T-helper 1 cell (primary cell): ENCODE data around the gene UBN1.
"Not testable (repeated sequence)": the region's sequence is repeated elsewhere in the genome, so short reads cannot be mapped to it uniquely, and the experiment has no call there.

Experiments
- DNase-seq, 5 donors: peaks; one replicate each; pipeline ENCODE4 v3.0.0-alpha.2; 2012 to 2020

UBN1 gene

DNA sequence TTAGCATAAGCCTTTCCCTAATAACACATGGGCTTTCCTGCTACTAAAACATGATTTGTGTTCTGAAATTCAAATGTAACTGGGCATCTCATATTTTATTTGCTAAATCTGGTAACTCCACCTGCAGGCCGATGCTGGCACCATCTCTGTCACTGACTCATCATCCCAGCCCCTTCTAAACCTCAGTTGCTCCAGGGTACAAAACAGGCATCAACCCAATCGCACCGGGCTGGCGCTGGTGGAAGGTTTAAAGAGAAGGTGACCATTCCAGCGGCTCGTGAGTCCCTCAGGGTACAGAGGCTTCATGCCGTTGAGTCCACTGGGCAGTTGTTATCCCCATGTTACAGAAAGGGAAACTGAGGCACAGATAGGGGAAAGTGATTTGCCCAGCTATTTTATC lies 62.5 kb downstream of the UBN1 start:
- no peak for DNase-seq

DNA sequence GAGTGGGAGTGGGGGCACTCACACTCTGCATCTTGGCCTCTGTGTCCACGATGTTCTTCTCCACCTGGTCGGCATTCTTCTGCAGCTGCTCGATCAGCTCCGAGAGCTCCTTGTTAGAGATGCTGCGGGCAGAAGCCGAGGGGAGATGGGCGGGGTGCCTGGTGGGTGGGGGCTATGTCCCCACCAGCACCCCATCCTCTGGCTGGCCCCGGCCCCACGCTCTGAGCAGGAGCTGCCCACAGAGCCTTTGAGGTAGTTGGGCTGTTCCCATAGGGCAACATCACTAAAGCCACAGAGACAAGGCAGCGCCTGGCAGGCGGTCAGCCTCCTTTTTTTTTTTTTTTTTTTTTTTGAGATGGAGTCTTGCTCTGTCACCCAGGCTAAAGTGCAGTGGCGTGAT lies 63.5 kb downstream of the UBN1 start:
- no peak for DNase-seq

DNA sequence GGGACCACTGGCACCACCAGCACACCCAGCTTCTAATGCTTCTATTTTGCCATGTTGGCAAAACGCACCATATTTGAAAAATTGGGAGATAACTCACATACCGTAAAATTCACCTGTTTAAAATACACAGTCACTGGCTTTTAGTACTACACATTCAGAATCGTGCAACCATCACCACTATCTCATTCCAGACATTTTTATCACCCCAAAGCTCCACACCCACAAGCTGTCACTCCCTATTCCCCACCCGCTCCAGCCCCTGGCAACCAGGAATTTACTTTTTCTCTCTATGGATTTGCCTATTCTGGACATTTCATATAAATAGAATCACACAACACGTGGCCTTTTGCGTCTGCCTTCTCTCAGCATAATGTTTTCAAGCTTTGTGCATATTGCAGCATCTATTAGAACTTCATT lies 64.7 kb downstream of the UBN1 start:
- DNase-seq = no peak

DNA sequence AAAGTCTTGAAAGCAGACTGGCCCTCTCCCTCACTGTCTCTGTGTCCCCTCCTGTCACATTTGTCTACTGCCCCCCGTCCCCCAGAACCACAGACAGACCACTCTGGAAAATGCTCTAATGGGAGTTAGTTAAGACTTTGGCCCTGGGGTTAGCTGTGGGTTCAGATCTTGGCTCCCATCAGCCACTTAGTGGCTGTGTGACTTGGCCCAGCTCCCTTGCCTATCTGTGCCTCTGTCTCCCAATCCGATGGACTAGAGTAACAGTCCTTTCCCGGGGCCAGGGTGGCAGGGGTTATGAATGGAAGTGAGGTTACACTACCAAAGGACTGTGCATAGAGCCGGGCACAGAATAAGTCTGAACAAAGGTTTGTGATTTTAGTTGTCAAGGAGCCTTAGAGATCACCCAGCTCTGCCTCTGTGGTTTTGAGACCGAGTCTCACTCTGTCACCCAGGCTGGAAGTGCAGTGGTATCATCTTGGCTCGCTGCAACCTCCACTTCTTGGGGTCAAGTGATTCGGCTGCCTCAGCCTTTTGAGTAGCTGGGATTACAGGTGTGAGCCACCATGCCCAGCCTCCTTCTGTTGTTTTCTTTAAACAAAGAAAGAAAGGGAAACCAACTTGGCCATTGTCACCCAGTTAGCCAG lies 66.0 kb downstream of the UBN1 start:
- no peak for DNase-seq

DNA sequence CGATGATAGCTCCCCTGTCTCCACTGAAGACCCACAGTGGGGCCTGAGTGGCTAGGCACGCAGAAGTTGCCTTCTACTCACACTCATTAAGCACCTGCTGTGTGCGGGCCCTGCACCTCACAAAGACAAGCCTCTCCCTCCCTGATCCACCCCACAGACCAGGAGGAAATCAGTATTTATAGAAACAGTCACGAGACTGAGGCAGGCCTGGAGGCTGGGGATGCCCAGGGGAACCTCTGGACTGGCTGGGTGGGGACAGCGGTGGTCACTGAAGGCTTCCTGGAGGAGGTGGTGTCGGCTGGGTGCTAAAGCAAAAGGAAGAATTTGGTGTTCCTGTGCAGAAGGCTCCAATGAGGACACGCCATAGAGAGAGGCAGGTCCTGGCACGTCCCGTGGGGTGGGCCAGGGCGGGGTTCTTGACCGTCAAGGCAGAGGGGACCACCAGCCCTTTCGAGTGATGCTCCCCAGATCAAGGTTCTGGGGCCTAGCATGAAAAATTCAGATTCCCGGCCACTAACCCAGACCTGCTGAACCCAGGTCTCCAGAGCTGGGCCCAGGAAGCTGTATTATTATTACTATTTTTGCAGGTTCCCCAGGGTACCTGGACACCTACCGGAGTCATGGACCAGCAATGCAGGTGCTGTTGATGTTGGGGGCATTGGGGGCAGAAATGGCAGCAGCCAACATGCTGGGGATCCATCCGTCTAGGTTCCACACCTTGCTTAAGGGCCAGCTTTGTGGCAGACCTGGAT lies 66.7 kb downstream of the UBN1 start:
- no peak for DNase-seq

DNA sequence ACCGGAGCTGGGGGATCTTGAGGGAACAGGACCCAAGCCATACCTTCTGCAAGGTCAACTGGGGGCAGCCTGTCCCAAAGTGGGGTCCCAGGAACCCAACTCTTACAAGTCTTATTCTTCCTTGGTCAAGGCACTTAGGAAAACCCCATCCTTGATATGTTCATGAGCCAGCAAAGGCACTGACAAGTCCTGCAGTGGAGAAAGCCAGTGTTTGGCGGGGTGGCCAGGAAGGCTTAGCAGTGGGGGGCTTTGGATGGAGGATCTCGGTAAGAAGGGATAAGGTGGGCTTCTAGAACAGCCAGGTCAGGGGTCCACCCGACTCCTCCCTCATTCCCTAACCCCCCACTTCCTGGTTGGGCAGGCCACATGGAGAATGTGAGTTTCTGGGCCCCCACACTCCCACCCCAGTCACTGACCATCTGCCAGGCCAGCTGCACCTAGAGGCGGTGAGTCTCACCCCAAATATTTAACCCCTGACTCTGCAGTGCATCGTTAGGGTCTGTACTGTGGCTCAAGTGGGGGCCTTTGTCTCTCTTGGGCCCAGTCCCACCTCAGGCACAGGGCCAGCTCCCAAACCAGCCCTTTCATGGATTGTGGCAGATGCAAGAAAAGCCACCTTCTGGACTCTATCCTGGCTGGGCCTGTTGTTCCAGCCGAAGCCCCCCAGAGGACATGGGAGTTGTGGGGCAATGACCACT lies 67.4 kb downstream of the UBN1 start:
- no peak for DNase-seq

DNA sequence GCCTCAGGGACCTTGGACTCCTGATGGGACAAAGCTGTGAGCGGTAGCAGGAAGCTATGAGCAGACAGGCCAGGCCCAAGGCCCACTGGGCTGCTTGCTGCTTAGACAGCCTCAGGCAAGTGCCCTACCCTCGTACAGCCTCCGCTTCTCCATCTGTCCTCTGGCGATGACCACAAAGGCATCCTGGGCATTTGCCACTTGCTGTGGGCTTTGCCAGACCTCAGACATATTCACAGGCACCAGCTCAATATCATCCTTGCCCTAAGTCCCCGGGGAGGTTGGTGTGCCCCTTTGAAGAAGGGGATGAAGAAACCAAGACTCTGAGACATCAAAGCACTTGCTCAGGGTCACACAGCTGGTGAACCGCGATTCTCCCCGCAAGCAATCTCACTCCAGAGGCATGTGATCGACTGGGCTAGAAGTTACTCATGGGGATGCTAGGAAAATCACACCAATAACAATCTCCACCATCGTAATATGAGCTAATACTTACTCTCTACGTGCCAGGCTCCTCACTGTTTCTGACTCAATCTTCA lies 68.0 kb downstream of the UBN1 start:
- DNase-seq = no peak

DNA sequence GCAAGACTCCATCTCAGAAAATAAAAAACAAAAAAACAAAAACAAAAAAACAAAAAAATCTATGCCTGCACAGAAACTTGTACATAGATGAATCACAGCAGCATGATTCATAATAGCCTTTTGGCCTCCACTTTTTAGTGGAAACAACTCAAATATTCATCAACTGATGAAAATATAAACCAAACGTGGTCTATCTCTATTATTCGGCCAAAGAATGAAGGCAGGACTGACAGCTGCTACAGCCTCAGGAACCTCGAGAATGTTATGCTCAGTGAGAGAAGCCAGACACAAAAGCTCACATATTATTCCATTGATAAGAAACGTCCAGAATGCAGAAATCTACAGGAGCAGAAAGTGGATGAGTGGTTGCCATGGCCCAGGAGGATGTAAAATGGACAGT lies 69.8 kb downstream of the UBN1 start:
- no peak for DNase-seq

DNA sequence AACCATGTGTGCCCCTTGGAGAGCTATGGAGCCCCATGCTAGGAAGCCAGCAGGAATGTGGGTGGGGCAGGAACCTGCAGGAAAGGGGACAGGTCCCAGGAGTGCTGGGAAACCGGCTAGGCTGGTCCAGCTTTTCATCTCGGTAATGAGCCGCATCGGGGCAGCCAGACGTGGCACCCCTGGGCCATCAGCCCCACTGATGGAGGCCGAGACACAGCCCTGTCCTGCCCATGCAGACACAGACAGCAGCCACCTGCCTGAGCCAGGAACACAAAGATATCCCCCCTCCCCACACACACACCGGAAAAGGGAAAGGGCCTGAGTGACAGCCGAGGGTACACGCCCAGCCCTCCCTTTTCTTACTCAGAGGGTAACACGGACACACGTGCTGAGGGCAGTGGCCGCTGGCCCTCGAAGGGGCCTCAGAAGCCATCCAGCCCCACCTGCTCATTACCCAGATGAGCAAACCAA lies 71.5 kb downstream of the UBN1 start:
- no peak for DNase-seq

DNA sequence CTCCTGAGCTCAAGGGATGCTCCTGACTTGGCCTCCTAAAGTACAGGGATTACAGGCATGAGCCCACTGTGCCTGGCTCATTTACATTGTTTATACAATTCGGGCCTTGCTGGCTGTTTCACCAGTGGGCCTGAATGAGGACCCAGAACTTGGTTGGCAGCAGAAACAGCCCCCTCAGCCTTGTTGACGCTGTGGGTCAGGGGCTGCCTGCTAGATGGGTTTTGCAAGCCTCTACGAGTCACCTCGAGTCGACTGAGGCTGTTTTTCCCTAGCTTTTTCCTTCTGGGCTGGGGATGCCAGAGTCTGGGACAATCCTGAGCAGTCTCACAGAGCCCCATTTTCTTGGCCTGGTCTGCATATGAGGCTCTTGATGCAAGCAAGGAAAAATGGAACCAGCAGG lies 73.5 kb downstream of the UBN1 start:
- no peak for DNase-seq

DNA sequence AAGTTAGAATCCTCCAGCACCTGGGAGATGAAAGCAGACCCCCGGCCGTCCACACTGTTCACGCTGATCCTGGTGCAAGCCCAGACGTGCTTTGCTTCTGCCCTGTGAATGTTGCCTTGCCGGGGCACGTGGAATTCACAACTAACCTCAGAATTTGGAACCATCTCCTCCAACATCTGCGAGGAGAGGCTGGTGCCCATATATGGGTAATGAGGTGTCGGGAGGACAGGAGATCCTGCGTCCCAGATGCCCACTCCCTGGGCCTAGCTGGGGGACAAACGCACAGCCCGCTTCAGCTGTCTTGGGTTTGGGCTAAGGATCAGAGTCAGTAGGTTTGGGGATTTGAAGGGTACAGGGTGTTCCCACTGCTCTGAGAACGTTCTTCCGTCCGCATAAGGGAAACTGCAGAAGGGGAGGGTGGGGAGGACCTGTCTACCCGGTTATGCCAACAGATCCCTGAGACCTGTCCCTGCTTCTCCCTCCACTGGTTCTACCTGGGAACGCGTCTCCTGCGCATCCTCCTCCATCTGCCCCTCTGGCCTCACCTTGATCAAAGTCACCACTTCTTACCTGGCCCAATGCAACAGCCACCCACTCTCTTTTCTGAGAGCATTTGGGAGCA lies 75.6 kb downstream of the UBN1 start:
- no peak for DNase-seq

DNA sequence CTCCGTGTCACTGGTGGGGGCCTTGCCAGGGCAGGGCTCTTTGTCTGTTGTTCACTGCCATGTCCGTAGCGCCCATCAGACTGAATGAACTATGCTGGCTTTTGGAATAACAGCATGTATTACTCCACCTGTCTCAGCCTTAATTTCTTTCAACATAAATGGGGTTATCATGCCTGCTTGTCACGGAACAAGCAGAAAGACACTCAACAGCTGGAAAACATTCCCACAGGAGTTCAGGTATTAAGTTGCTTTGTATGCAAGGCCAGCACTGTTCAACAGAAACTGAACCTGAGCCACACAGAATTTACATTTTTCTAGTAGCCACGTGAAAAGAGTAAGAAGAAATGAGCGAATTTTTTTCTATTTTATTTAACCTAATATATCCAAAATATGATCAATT lies 76.6 kb downstream of the UBN1 start:
- no peak for DNase-seq

DNA sequence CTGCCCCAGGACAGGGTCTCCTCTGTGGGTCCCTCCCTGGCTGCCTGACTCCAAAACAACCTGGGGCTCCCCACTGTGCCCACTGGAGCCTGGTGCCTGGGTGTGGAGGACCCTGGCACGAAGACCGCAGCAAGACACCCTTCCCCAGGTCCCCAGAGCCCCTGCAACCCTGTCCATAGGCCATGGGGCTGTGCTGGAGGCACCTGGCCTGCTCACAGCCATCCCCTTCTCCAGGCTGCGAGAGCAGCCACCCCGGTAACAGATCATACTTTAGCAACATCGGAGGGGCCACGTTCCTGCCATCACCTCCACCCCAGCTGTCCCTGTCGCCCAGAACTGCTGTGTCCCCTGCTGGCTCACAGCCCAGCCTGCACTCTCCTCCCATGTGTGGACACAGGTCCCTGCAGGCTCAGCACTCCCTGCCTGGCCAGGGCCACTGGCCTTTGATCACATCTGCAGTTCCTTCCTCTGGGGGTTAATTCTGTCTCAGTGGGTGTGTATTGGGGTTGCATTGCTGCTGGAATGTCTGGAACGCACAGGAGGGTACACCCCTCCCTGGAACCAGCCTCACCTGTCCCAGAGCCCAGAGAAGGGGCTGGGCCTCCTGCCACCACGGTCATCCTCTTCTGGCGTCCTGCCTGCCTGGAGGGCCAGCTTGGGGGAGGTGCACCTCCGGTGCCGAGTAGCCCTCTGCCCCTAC lies 77.5 kb downstream of the UBN1 start:
- DNase-seq = no peak

DNA sequence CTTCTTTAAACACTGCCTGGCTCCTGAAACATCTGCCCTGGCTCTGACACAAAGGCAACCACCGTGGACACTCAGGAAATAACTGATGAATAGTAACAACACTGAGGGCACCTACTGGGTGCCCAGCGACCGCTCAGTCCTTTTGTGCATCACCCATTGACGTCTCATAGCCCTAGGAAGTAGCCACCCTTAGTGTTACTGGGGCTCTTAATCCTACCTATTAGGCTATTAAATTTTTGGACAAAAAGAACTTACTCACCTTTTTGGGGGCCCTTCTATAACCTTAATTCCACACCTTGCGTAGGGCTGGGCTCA lies 78.0 kb downstream of the UBN1 start:
- DNase-seq = no peak

DNA sequence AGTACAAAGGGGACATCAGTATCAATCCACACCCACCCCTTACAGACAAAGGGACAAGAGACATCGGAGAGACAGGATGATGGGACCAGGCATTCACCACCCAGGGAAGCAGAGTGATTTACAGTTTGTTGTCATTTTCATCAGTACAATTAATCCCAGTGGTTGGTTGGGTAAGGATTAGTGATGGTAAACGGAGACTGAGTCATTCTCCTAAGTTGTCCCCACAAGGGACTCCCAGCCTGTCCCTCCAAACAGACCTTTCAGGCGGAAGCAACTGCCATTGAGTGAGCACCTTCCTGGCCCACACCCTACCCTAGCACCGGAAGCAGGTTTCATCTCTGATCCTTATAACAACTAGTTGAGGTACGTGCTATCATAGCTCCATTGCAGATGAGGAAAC lies 78.5 kb downstream of the UBN1 start:
- DNase-seq = no peak

DNA sequence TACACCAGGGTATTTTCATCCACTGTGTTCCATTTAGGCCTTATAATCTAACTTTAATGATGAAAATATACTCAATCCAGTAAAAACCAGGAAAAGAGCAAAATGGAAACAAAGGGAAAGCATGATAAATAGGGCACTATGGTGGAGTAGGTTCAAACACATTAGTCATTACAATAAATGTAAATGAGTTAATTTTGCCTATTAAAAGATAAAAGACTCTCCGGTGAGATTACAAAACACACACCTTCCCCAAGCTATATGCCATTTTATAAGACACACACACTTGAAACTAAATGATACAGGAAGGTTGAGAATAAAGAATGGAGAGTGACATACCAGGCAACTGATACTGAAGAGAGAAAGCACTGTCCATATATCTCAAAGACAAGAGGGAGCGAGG lies 79.6 kb downstream of the UBN1 start:
- DNase-seq = no peak

DNA sequence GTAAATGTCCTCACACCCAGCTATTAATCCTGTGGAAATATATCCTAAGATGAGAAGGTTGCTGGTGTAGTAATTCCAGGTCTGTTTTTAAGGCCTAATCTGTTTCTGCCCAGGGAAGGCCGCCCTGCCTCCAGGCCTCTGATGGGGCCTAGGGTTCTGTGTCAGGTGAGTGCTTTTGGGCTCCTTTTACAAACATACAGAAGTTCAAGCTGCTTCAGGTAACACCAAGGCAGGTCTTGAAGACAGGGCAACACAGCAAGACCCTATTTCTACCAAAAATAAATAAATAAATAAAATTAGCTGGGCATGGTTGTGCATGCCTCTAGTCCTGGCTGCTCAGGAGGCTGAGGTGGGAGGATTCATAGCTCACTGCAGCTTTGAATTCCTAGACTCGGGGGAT lies 80.4 kb downstream of the UBN1 start:
- no peak for DNase-seq

DNA sequence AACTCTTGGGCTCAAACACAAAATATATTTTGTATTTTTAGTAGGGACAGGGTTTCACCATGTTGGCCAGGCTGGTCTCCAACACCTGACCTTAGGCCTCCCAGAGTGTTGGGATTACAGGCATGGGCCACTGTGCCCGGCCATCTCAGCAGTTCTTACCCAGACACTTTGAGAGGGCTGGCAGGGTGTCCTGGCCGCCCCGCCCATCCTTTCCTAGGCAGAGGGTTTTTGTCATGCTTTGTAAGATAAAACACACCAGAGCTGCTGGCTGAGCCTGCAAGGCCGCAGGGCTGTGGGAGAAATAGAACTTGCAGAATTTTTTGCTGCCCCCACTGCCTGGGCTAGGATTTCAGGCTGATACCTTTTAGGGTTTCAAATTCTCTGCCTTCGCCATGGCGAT lies 80.9 kb downstream of the UBN1 start:
- DNase-seq = no peak

DNA sequence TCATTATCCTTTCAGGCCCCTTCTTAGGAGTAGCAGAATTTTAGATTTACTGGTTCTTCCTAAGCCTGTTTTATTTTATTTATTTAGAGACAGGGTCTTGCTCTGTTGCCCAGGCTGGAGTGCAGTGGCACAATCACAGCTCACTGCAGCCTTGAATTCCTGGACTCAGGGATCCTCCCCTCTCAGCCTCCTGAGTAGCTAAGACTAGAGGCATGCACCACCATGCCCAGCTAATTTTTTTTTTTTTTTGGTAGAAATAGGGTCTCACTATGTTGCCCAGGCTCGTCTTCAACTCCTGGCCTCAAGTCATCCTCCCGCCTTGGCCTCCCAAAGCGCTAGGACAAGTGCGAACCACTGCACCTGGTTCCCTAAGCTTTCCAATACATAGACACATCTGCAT lies 82.3 kb downstream of the UBN1 start:
- not testable (repeated sequence) for DNase-seq

DNA sequence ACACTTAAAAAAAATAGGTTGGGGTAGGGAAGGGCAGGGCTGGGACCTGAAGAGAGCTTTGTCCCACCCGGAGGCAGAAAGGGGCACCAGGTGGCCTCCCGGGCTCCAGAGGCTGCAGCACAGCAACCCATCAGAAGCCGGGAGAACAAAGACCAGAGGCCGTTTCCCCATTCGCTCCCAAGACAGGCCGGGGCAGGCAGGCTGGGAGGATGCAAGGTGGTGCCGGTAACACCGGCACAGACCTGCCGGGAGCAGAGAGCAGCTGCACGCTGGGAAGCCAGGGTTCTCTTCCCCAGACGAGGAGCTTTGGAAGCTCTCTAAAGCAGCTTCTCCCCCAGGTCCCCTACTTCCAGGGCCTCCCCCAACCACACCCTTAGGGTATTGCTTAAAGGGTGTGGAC lies 84.1 kb downstream of the UBN1 start:
- DNase-seq = no peak
